GM10266 (cell line): ENCODE data around the gene CENPO.
"Not testable (repeated sequence)": the region's sequence is repeated elsewhere in the genome, so short reads cannot be mapped to it uniquely, and the experiment has no call there.

Source experiments
- DNase-seq: peaks from one replicate; pipeline ENCODE4 v3.0.0; 2012; ENCODE audit errors: extremely low spot score
- TF ChIP-seq, protein P1 (sequence below): IDR thresholded peaks from 2 replicates; pipeline ENCODE4 v1.5.1; 2012; ENCODE audit warnings: mild to moderate bottlenecking, low read depth; ENCODE audit not compliant: control insufficient read depth, insufficient read depth; ENCODE audit errors: missing control alignments

Gene CENPO

DNA sequence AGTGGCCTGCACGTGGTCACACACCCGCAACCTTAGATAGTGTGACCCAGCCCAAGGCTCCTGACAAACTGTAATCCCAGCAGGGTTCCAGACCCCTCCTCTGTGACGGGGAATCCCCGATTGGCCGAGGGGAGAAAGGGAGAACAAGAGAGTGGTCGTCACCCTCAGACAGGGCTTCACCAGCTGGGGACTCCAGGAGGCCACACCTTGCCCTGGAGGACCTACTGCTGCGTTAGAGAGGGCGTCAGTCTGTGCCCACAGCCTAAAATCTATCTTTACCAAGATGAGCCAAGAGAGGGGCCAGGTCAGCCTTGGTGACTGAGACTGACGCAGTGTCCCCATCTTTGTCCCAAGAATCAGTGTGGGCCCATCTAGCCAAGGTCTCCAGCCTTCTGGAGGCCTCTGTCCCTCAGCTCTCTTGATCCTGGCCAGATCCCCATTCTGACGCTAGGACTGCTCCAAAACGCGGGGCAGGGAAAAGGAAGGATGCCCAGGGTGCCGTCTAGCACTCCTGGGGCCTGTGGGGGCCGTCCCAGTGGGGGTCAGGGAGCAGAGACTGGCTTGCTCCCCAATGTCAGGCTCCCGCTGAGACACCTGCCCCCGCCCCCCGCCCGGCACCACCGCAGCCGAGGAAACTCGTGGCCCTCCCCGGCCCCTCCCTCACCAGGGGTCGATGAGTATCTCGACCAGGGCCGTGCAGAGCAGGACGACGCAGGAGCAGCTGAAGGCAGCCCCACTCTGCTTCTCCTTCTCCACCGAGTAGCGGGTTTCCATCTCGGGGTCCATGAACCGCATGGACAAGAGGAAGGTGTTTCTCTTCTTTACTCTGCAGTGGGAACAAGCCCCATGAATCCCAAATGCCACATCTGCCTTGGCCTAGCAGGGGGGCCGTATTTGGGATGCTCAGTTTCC lies 40.9 kb downstream of the CENPO start:
- TF ChIP-seq, protein P1, sequence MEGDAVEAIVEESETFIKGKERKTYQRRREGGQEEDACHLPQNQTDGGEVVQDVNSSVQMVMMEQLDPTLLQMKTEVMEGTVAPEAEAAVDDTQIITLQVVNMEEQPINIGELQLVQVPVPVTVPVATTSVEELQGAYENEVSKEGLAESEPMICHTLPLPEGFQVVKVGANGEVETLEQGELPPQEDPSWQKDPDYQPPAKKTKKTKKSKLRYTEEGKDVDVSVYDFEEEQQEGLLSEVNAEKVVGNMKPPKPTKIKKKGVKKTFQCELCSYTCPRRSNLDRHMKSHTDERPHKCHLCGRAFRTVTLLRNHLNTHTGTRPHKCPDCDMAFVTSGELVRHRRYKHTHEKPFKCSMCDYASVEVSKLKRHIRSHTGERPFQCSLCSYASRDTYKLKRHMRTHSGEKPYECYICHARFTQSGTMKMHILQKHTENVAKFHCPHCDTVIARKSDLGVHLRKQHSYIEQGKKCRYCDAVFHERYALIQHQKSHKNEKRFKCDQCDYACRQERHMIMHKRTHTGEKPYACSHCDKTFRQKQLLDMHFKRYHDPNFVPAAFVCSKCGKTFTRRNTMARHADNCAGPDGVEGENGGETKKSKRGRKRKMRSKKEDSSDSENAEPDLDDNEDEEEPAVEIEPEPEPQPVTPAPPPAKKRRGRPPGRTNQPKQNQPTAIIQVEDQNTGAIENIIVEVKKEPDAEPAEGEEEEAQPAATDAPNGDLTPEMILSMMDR, result no peak
- DNase-seq, result no peak

- no peak for DNase-seq
- TF ChIP-seq, protein P1, result no peak
Measured at GRCh38 chr2:24834733-24835395, 41.6 kb downstream of the CENPO start.

GRCh38 chr2:24835411-24835810 lies 42.2 kb downstream of the CENPO start:
- DNase-seq, result not testable (repeated sequence)

DNA sequence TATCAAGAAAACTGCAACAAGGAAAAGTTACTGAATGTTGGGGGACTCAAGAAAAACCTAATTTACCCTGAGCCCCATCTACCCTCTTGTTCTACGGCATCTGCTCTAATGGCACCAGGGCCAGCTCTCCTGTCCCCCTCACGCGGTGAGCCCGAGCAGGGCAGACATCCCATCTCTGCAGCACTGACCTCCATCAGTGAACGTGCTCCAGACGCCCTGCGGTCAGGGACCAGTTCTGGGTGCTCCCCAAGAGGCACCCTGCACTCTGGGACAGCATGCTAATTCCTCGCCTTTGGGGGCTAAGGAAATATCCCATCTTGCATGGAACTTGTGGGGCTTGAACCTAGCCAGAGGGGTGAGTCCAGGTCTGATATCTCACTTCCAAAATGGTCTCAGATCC lies 43.0 kb downstream of the CENPO start:
- TF ChIP-seq, protein P1, result no peak
- no peak for DNase-seq

DNA sequence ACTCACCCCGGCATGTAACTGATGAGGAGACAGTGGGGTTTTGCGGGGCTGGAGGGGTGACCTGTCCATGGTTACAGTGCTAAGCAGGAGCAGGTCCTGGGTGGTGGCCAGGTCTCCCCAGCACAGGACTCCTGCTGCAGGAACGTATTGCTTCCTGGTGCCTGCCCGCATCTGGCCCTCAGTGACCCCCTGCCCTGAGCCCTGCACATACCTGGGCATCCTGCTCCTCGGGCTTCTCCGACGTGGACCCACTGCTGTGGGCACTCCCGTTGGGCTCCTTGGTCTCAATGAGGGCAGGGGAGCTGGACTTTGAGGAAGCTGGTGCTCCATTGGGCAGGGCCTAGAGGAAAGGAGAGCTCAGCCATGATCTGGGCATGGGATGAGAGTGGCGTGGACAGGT lies 43.5 kb downstream of the CENPO start:
- TF ChIP-seq, protein P1, result no peak
- no peak for DNase-seq

DNA sequence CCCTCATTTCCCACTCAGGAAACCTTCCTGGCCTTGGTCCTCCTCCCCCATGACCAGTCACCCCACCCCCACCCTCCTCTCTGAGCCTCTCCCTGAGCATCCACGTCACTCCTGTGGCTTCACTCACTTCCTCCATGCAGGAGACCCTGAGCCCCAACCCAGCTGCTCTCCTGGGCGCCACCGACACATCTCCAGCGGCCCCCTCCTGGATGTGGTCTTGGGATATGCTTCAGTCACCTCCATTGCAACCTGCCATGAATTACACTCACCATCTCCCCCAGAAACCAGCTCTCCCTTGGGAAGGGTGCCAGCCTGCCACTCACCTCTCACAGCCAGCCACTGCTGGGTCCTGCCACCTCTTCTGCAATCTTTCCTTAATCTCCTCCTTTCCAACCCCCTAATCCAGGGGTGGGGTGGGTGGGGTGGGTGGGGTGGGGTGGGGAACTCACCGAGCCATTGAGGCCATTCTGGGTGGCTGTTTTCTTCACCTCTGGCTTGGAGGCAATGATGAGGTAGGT lies 44.8 kb downstream of the CENPO start:
- no peak for DNase-seq
- TF ChIP-seq, protein P1, result no peak

GRCh38 chr2:24838541-24838940 lies 45.3 kb downstream of the CENPO start:
- TF ChIP-seq, protein P1, result no peak
- no peak for DNase-seq
